ENCODE results near the gene SPATS2L. TPM values are rescaled to one million over a fixed set of nuclear protein-coding genes. Genes with fewer than 3 reads are reported as not detected.

The SPATS2L gene
- total RNA-seq, 4 donors from 2014 or later = 60.7 to 81.3 (median 61.3) TPM

DNA sequence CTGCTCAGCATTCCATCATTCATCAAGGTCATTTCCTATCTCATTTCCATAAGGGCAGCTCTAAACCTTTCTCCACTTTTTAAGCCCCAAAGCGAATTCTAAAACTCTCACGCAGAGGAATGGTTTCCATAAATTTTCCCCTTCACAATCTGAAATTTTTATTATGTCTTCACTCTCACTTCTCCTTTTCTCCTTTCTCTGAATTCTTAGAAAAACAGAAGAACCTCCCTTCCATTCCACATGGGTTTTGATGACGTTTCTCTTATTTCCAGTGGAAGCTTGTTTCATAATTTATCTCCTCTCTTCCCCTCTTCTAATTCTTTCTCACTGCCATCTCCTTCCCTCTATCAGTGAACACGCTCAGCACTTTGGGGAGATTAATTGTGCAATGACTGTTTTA lies 97.3 kb downstream of the SPATS2L start:
- TF ChIP-seq CTCF (IDR thresholded peaks at IDR 0.05) (no peak), POLR2A (IDR thresholded peaks at IDR 0.05) (no peak)
- WGBS, 2 donors = 86 to 92% methylated on average over 4 of the region's 4 CpGs
- no peak for DNase-seq (ENCODE audit: low spot score in 2 of 2)
- intact Hi-C loops (cut with DNase I; ENCODE audit: low total_unique reads) = no loop called here
- H3K4me3 ChIP-seq (ENCODE audit: low read depth, poor library complexity, severe bottlenecking) = no peak overlapping the region

DNA sequence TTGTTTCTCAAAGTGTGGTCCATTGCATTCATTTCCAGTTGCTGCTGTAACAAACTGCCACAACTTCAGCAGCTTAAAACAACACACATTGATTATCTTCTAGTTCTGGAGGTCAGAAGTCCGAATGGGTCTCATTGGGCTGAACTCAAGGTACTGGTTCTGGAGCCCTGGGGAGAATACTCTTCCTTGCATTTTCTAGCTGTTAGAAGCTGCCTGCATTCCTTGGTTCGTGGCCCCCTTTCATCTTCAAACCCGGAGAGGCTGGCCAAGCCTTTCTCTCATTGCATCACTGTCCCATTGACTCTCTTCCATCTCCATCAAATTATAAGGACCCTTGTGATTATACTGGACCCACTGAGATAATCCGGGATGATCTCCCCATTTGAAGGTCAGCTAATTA lies 98.1 kb downstream of the SPATS2L start:
- no peak overlapping the region for H3K4me3 ChIP-seq (ENCODE audit: low read depth, poor library complexity, severe bottlenecking)
- intact Hi-C loops (cut with DNase I; ENCODE audit: low total_unique reads) = no loop called here
- TF ChIP-seq POLR2A (IDR thresholded peaks at IDR 0.05) (no peak), CTCF (IDR thresholded peaks at IDR 0.05) (no peak)
- DNase-seq (ENCODE audit: low spot score in 2 of 2) = no peak
- WGBS, 2 donors = 91 to 93% methylated on average over 4 of the region's 4 CpGs

- DNase-seq (ENCODE audit: low spot score in 2 of 2) = no peak
- 5 to 11% methylated on average over 1 of the region's 1 CpG for WGBS, 2 donors
- TF ChIP-seq CTCF (IDR thresholded peaks at IDR 0.05) (no peak), POLR2A (IDR thresholded peaks at IDR 0.05) (no peak)
- no peak overlapping the region for H3K4me3 ChIP-seq (ENCODE audit: low read depth, poor library complexity, severe bottlenecking)
- intact Hi-C loops (cut with DNase I; ENCODE audit: low total_unique reads) = no loop called here
These were observed 99.3 kb downstream of the SPATS2L start for GRCh38 chr2:200405599-200406298.

GRCh38 chr2:200406379-200406778 lies 99.9 kb downstream of the SPATS2L start:
- no peak for TF ChIP-seq CTCF (IDR thresholded peaks at IDR 0.05)
- no peak for TF ChIP-seq POLR2A (IDR thresholded peaks at IDR 0.05)
- 52 to 62% methylated on average over 2 of the region's 2 CpGs for WGBS, 2 donors
- DNase-seq (ENCODE audit: low spot score in 2 of 2) = no peak
- H3K4me3 ChIP-seq (ENCODE audit: low read depth, poor library complexity, severe bottlenecking) = no peak overlapping the region
- intact Hi-C loops (cut with DNase I; ENCODE audit: low total_unique reads) = no loop called here

- intact Hi-C loops (cut with DNase I; ENCODE audit: low total_unique reads) = no loop called here
- TF ChIP-seq CTCF (IDR thresholded peaks at IDR 0.05) = no peak
- TF ChIP-seq POLR2A (IDR thresholded peaks at IDR 0.05) = no peak
- 79 to 83% methylated on average over 19 of the region's 19 CpGs for WGBS, 2 donors
- no peak overlapping the region for H3K4me3 ChIP-seq (ENCODE audit: low read depth, poor library complexity, severe bottlenecking)
- no peak for DNase-seq (ENCODE audit: low spot score in 2 of 2)
These were observed 102.2 kb downstream of the SPATS2L start for GRCh38 chr2:200408428-200409316.

Data from lower leg skin (tissue), 4 donors.